Panc1 (cell line): ENCODE measurements around the gene SLC1A2. TPM values are rescaled to one million over a fixed set of nuclear protein-coding genes. Genes with fewer than 3 reads are reported as not detected.

ENCODE experiments used
- ATAC-seq: fragments of 200-7000 bp; cut with Tn5 transposase; 2 replicates; pipeline ENCODE4 v1.9.1; 2020; ENCODE audit warnings: mild to moderate bottlenecking, moderate library complexity
- BruUV-seq: library from RNA; stranded (reverse); fragments of 400-500 nt; replicated peaks from 2 replicates; lab custom pipeline; 2021; lab: Mats Ljungman, UMichigan
- CTCF ChIA-PET: fragments of 300-600 bp; sonication (Branson Sonifier 250); formaldehyde crosslinking; loops from one replicate; lab custom pipeline; 2022; ENCODE audit warnings: antibody characterized with exemption; lab: Charles Lee
- POLR2A ChIA-PET: fragments of 300-600 bp; sonication (Branson Sonifier 250); formaldehyde crosslinking; loops from one replicate; lab custom pipeline; 2022; ENCODE audit warnings: antibody characterized with exemption; lab: Charles Lee
- DNase-seq: peaks from one replicate; pipeline ENCODE4 v3.0.0-alpha.2; 2010; ENCODE audit warnings: low read depth, low spot score
- H3K27ac ChIP-seq: 2 replicates; pipeline ENCODE4 v1.5.1; 2011; ENCODE audit warnings: mild to moderate bottlenecking, low read length, inconsistent platforms
- H3K27me3 ChIP-seq: fragments of 200-500 bp; sonication (Bioruptor generic); 2 replicates; pipeline ENCODE4 v1.6.0; 2014; ENCODE audit warnings: low read length, inconsistent platforms; ENCODE audit not compliant: control insufficient read depth, insufficient read depth
- H3K36me3 ChIP-seq: fragments of 200-500 bp; sonication (Bioruptor generic); 2 replicates; pipeline ENCODE4 v1.5.1; 2014; ENCODE audit warnings: inconsistent platforms, mild to moderate bottlenecking, low read length, moderate library complexity; ENCODE audit not compliant: control insufficient read depth, insufficient read depth
- H3K4me1 ChIP-seq: 2 replicates; pipeline ENCODE4 v1.5.1; 2011; ENCODE audit warnings: inconsistent platforms, mild to moderate bottlenecking, low read length, moderate library complexity; ENCODE audit not compliant: control insufficient read depth, insufficient read depth
- H3K4me3 ChIP-seq, 2 experiments: 2 replicates each; pipeline ENCODE4 v1.5.1; 2011 to 2012; ENCODE audit warnings: low read depth in 2 of 2, low read length in 2 of 2, mild to moderate bottlenecking in 2 of 2, inconsistent platforms in 1 of 2, moderate library complexity in 1 of 2
- H3K9me3 ChIP-seq: fragments of 200-500 bp; sonication (Bioruptor generic); 2 replicates; pipeline ENCODE4 v1.5.1; 2014; ENCODE audit warnings: low read depth, mild to moderate bottlenecking, inconsistent platforms, low read length, moderate library complexity; ENCODE audit not compliant: control insufficient read depth, insufficient read depth
- POLR2AphosphoS5 ChIP-seq: IDR thresholded peaks from 2 replicates; pipeline ENCODE4 v1.6.1; 2012; ENCODE audit warnings: mild to moderate bottlenecking, low read depth, low read length, moderate library complexity
- SIN3A ChIP-seq: IDR thresholded peaks from 2 replicates; pipeline ENCODE4 v1.6.1; 2012; ENCODE audit warnings: low read depth, mild to moderate bottlenecking, low read length, moderate library complexity, borderline replicate concordance; ENCODE audit not compliant: insufficient read depth
- TCF7L2 ChIP-seq: IDR thresholded peaks from 2 replicates; pipeline ENCODE4 v1.6.1; 2011; ENCODE audit warnings: mild to moderate bottlenecking, low read depth, low read length, inconsistent platforms
- in situ Hi-C: cut with HindIII; loops from 2 replicates; pipeline ENCODE4 v1.10.0; 2016; ENCODE audit warnings: low sequenced_read_pairs, low pct_unique_long_range_greater_than_20kb
- intact Hi-C: fragments of 100-400 bp; cut with micrococcal nuclease; formaldehyde crosslinking; loops from one replicate; pipeline ENCODE4 v1.10.0; 2022; ENCODE audit not compliant: unreplicated experiment
- total RNA-seq: library from RNA; stranded (reverse); gene quantifications from one replicate; pipeline ENCODE4 v1.2.1, GENCODE V29; 2021; ENCODE audit not compliant: unreplicated experiment
- TF ChIP-seq, protein P1 (sequence below): fragments of 450-650 bp; IDR thresholded peaks from 2 replicates; pipeline ENCODE4 v1.5.1; 2017; ENCODE audit warnings: mild to moderate bottlenecking
- TF ChIP-seq, protein P2 (sequence below), 2 experiments: IDR thresholded peaks; 2 replicates each; pipeline ENCODE4 v1.6.1; 2011 to 2012; ENCODE audit warnings: low read depth in 2 of 2, control low read depth in 1 of 2, low read length in 1 of 2, mild to moderate bottlenecking in 1 of 2, moderate library complexity in 1 of 2; ENCODE audit not compliant: insufficient read depth in 1 of 2

The SLC1A2 gene
- total RNA-seq, 1 experiment from 2014 or later = 0.21 TPM

DNA sequence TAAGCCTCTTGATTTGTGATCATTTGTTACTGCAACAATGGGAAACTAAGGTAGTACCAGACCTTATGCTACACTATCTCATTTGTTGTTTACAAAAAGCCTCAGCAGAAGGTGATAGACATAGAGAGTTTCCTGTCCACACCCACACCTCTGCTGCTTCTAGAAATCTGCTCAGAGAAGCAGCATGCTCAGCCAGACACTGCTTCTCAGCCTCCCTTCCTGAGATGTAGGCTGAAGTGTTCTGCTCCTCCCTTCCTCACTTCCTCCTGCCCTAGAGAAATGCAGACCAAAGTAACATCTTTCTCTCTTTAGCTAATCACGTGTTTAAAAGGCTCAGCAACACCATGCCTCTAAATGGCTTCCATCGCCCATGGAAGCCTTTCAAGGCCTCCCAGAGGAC lies 88.4 kb downstream of the SLC1A2 start:
- Histone ChIP-seq H3K27ac (no peak overlapping the region), H3K4me1 (no peaks in the 10 kb centered on the region), H3K4me3 (no peak overlapping the region), H3K36me3 (no peaks in the 10 kb centered on the region), H3K9me3 (no peaks in the 10 kb centered on the region; the same call in 1 of the 2 replicates), H3K27me3 (no peaks in the 10 kb centered on the region)
- in situ Hi-C loops (no loop called here), intact Hi-C loops (no loop called here)
- no peak for ATAC-seq
- CTCF ChIA-PET = no interaction called here
- BruUV-seq = no TSS peak
- POLR2A ChIA-PET = no interaction called here
- TF ChIP-seq, protein P1, sequence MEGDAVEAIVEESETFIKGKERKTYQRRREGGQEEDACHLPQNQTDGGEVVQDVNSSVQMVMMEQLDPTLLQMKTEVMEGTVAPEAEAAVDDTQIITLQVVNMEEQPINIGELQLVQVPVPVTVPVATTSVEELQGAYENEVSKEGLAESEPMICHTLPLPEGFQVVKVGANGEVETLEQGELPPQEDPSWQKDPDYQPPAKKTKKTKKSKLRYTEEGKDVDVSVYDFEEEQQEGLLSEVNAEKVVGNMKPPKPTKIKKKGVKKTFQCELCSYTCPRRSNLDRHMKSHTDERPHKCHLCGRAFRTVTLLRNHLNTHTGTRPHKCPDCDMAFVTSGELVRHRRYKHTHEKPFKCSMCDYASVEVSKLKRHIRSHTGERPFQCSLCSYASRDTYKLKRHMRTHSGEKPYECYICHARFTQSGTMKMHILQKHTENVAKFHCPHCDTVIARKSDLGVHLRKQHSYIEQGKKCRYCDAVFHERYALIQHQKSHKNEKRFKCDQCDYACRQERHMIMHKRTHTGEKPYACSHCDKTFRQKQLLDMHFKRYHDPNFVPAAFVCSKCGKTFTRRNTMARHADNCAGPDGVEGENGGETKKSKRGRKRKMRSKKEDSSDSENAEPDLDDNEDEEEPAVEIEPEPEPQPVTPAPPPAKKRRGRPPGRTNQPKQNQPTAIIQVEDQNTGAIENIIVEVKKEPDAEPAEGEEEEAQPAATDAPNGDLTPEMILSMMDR = no peak
- TF ChIP-seq TCF7L2 (no peak), SIN3A (no peak), POLR2AphosphoS5 (no peak)
- TF ChIP-seq, protein P2, sequence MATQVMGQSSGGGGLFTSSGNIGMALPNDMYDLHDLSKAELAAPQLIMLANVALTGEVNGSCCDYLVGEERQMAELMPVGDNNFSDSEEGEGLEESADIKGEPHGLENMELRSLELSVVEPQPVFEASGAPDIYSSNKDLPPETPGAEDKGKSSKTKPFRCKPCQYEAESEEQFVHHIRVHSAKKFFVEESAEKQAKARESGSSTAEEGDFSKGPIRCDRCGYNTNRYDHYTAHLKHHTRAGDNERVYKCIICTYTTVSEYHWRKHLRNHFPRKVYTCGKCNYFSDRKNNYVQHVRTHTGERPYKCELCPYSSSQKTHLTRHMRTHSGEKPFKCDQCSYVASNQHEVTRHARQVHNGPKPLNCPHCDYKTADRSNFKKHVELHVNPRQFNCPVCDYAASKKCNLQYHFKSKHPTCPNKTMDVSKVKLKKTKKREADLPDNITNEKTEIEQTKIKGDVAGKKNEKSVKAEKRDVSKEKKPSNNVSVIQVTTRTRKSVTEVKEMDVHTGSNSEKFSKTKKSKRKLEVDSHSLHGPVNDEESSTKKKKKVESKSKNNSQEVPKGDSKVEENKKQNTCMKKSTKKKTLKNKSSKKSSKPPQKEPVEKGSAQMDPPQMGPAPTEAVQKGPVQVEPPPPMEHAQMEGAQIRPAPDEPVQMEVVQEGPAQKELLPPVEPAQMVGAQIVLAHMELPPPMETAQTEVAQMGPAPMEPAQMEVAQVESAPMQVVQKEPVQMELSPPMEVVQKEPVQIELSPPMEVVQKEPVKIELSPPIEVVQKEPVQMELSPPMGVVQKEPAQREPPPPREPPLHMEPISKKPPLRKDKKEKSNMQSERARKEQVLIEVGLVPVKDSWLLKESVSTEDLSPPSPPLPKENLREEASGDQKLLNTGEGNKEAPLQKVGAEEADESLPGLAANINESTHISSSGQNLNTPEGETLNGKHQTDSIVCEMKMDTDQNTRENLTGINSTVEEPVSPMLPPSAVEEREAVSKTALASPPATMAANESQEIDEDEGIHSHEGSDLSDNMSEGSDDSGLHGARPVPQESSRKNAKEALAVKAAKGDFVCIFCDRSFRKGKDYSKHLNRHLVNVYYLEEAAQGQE (IDR thresholded peaks at IDR 0.05; ENCODE audit: insufficient read depth in 1 of 2, low read depth in 2 of 2, low read length in 1 of 2) = no peak
- no peak for DNase-seq

DNA sequence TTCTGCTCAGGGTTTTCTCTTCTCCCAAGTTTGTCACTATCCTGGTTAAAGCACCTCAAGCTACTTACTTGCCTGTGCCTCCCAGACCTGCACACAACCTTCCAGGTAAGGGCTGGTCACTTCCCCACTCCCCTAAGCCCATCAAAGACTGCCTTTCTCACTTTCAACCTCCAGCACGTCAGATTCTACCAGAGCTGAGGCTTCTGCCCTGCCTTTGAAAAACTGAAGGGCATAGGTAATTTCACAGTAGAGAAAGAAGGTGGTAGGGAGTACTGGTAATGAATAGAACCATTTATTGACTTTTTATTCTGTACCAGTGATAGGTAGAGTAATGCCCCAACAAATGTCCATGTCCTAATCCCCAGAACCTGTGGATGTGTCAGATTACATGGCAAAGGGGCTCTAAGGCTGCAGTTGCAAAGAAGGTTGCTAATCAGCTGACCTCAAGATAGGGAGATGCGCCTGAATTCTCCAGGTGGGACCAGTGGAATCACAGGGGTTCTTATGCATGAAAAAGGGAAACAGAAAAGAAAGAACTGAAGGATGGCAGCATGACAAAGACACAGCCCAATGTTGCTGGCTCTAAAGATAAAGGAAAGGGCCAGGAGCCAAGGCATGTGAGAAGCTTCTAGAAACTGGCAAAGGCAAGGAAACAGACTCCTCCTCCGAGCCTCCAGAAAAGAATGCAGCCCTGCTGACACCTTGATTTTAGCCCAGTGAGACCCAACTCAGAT lies 89.0 kb downstream of the SLC1A2 start:
- in situ Hi-C loops (no loop called here), intact Hi-C loops (no loop called here)
- Histone ChIP-seq H3K9me3 (no peaks in the 10 kb centered on the region; the same call in 1 of the 2 replicates), H3K4me1 (no peaks in the 10 kb centered on the region), H3K27me3 (no peaks in the 10 kb centered on the region), H3K27ac (no peak overlapping the region), H3K36me3 (no peaks in the 10 kb centered on the region), H3K4me3 (no peak overlapping the region)
- DNase-seq = no peak
- TF ChIP-seq, protein P2 (IDR thresholded peaks at IDR 0.05; ENCODE audit: insufficient read depth in 1 of 2, low read depth in 2 of 2, low read length in 1 of 2) = no peak
- TF ChIP-seq, protein P1 = no peak
- TF ChIP-seq POLR2AphosphoS5 (no peak), TCF7L2 (no peak), SIN3A (no peak)
- CTCF ChIA-PET = no interaction called here
- BruUV-seq = no TSS peak
- POLR2A ChIA-PET = no interaction called here
- ATAC-seq = no peak
